Vagina (tissue), 2 donors: ENCODE data around the gene SUPT6H. TPM values are rescaled to one million over a fixed set of nuclear protein-coding genes. Genes with fewer than 3 reads are reported as not detected.

Experiments used
- DNase-seq, 2 donors: peaks; one replicate each; pipeline ENCODE4 v3.0.0-alpha.2; 2017; ENCODE audit errors: extremely low spot score in 2 of 2
- H3K27ac ChIP-seq: fragments of 200-600 bp; sonication (generic); one replicate; pipeline ENCODE4 v1.5.1; 2019
- H3K27me3 ChIP-seq: fragments of 200-600 bp; sonication (generic); one replicate; pipeline ENCODE4 v1.5.1; 2019
- H3K36me3 ChIP-seq, 2 donors: fragments of 200-600 bp; sonication (generic); one replicate each; pipeline ENCODE4 v1.5.1; 2017 to 2019
- H3K4me1 ChIP-seq: fragments of 200-600 bp; sonication (generic); one replicate; pipeline ENCODE4 v1.5.1; 2019
- H3K4me3 ChIP-seq, 2 donors: fragments of 200-600 bp; sonication (generic); 1 replicate in 1 of 2; 2 replicates in 1 of 2; pipeline ENCODE4 v1.5.1; 2016 to 2019
- H3K9me3 ChIP-seq: fragments of 200-600 bp; sonication (generic); one replicate; pipeline ENCODE4 v1.5.1; 2019
- POLR2A ChIP-seq, 2 donors: fragments of 450-650 bp; IDR thresholded peaks; one replicate each; pipeline ENCODE4 v1.6.1; 2017; ENCODE audit warnings: antibody characterized with exemption in 2 of 2, mild to moderate bottlenecking in 2 of 2, moderate library complexity in 2 of 2
- POLR2AphosphoS5 ChIP-seq, 2 donors: sonication (generic); formaldehyde crosslinking; IDR thresholded peaks; one replicate each; pipeline ENCODE4 v1.9.0; 2017; ENCODE audit warnings: antibody characterized with exemption in 2 of 2, mild to moderate bottlenecking in 2 of 2, low read depth in 1 of 2; ENCODE audit not compliant: insufficient read depth in 1 of 2
- intact Hi-C: fragments of 100-400 bp; cut with DNase I; formaldehyde crosslinking; loops from one replicate; pipeline ENCODE4 v1.15.1; 2023
- total RNA-seq: library from RNA; depleted of rRNA; stranded (reverse); fragments of >200 nt; gene quantifications from one replicate; pipeline ENCODE4 v1.2.3, GENCODE V29; 2016
- TF ChIP-seq, protein P1 (sequence below), 3 experiments: fragments of 450-650 bp in 2 of 3; fragments of 200-600 bp in 1 of 3; sonication (generic) in 1 of 3; IDR thresholded peaks; one replicate each; pipeline ENCODE4 v1.5.1; 2017 to 2019; ENCODE audit warnings: antibody characterized with exemption in 3 of 3, mild to moderate bottlenecking in 2 of 3, moderate library complexity in 2 of 3

Gene SUPT6H
- total RNA-seq, 1 donor from 2014 or later, result 89.6 TPM

DNA sequence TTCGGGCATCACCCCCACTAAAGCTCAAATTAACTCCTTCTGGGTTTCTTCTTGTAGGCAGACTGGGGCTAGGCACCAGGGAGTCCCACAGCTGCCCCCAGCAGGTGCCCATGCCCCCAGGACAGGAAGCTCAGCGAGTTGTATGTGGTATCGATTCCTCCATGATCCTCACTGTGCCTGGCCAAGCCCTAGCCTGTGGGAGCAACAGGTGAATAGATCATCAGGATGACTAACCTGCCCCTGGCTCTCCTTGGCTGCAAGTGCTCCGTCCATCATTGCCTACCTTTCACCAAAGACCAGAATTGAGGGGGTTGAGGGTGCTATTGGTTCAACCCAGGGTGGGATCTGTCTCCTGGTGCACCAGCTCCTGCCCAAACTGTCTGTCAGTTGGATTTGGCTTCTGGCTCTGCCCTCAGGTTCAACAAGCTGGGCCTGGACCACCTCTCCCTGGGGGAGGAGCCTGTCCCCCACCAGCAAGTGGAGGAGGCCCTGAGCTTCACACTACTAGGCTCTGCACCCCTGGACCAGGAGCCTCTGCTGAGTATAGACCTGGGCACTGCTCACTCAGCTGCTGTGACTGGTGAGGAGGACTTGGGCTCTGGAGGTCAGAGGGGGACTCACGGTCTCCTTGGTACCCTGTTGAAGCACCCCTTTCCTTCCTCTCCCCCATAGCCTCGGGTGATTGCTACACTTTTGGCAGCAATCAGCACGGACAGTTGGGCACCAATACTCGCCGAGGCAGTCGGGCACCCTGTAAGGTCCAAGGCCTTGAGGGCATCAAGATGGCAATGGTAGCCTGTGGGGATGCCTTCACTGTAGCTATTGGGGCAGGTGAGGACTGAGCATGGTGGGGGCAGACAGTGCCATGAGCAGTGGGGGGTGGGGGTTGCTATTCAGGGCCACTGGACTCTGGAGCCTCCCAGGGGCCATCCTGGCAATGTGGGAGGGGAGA, 78.7 kb downstream of the SUPT6H start:
- peaks cover 29% of the 10 kb centered on the region for H3K4me1 ChIP-seq
- TF ChIP-seq POLR2A (IDR thresholded peaks at IDR 0.05) (no peak), POLR2AphosphoS5 (IDR thresholded peaks at IDR 0.05; ENCODE audit: insufficient read depth in 1 of 2, low read depth in 1 of 2) (no peak)
- TF ChIP-seq, protein P1, sequence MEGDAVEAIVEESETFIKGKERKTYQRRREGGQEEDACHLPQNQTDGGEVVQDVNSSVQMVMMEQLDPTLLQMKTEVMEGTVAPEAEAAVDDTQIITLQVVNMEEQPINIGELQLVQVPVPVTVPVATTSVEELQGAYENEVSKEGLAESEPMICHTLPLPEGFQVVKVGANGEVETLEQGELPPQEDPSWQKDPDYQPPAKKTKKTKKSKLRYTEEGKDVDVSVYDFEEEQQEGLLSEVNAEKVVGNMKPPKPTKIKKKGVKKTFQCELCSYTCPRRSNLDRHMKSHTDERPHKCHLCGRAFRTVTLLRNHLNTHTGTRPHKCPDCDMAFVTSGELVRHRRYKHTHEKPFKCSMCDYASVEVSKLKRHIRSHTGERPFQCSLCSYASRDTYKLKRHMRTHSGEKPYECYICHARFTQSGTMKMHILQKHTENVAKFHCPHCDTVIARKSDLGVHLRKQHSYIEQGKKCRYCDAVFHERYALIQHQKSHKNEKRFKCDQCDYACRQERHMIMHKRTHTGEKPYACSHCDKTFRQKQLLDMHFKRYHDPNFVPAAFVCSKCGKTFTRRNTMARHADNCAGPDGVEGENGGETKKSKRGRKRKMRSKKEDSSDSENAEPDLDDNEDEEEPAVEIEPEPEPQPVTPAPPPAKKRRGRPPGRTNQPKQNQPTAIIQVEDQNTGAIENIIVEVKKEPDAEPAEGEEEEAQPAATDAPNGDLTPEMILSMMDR (IDR thresholded peaks at IDR 0.05), result no peak
- no peak overlapping the region for H3K4me3 ChIP-seq
- intact Hi-C loops, result no loop called here
- no peaks in the 10 kb centered on the region for H3K9me3 ChIP-seq
- no peaks in the 10 kb centered on the region for H3K27me3 ChIP-seq
- no peaks in the 10 kb centered on the region for H3K36me3 ChIP-seq
- no peak for DNase-seq
- no peak overlapping the region for H3K27ac ChIP-seq

DNA sequence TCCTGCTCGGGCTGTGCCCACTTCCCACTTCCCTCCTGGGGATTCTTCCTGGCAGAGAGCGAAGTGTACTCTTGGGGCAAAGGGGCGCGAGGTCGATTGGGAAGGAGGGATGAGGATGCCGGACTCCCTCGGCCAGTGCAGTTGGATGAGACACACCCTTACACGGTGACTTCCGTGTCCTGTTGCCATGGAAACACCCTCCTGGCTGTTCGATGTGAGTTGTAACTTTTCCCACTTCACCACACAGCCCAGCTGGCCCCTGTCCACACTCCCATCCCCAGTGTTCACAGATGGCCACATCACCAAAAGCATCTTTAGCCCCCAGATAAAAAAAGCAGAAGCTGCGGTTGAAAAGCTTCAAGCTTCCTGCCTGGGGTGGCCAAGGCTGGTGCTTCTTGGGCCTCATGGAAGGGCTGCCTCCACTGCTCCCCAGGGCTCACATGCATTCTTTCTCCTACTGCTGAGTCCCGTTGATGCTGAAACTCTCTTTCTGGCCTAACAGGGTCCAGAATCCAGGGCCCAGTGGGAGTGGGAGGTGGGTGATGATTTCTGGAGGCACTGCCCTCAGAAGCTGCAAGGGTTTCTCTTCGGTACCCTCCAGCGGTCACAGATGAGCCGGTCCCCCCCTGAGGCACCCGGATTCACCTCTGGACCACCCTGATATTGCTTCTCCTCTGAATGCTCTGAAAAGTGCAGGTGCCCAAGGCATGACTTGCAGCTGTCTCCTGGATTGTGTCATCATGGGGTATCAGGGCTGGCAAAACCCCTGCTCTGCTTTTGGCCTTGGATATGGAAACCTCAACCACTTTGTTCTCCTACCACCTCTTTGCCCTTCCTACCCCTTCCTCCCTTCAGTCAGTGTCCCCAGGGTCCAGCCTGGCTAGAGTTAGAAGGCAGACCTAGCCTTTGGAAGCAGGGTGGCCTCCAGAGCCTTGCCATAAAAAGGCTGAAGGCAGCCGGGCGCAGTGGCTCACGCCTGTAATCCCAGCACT, 79.6 kb downstream of the SUPT6H start:
- H3K27ac ChIP-seq, result no peak overlapping the region
- no peak overlapping the region for H3K4me3 ChIP-seq
- H3K9me3 ChIP-seq, result no peaks in the 10 kb centered on the region
- no peak for TF ChIP-seq POLR2A (IDR thresholded peaks at IDR 0.05)
- TF ChIP-seq POLR2AphosphoS5 (IDR thresholded peaks at IDR 0.05; ENCODE audit: insufficient read depth in 1 of 2, low read depth in 1 of 2), result no peak
- TF ChIP-seq, protein P1 (IDR thresholded peaks at IDR 0.05), result no peak
- intact Hi-C loops, result no loop called here
- no peaks in the 10 kb centered on the region for H3K27me3 ChIP-seq
- peaks cover 39% of the 10 kb centered on the region for H3K4me1 ChIP-seq
- H3K36me3 ChIP-seq, result no peaks in the 10 kb centered on the region
- no peak for DNase-seq

DNA sequence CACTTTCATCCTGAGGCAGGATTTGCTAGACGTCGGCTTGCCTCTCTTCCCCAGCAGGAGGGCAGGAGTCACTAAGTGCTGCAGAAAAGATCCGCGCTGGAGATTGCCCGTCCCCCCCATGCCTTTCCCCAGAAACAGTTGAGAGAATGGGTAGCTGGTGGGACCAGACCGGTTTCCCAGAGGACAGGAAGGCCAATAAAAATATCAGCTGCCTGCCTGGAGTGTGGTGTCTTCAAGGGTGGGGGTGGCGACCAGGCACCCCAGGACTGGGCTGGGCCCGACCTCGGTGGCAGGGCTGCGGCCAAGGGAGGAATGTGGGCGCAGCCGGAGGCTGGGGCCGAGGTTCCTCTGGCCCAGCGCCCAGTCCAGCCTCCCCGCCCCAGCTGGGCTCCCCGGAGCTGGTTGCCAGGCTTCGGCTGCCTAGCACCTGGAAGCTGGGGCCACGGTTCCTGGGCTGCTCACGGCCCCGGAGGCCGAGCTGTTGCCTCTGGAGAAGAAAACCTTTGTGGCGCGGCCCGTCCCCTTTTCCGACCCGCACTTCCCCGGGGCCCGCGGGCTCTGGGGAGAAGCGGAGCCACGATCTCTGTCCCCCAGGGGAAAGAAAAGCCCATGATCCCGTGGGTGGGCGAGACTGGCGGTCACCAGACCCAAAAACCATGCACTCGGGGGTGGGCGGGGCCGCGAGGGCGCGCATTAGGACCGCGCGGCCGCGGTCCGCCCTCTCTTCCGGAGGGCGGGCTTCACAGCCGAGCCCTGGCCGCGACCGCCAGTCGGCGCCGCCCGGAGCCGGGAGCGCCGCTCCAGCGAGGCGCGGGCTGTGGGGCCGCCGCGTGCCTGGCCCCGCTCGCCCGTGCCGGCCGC, 81.5 kb downstream of the SUPT6H start, which contains the start of gene TRAF4:
TSS of gene TRAF4 (plus strand) at position 769 of the 861 bp plus-strand sequence. CDS start 102 bp downstream, outside the sequence.
- no peaks in the 10 kb centered on the region for H3K9me3 ChIP-seq
- H3K4me3 ChIP-seq, result peak within 1 kb of the TSS; percentile 72 to 81
- intact Hi-C loops, result no loop called here
- peak within 1 kb of the TSS; percentile 95 for H3K27ac ChIP-seq
- no peaks in the 10 kb centered on the region for H3K27me3 ChIP-seq
- peaks cover 53% of the 10 kb centered on the region for H3K4me1 ChIP-seq
- DNase-seq, result no peak
- H3K36me3 ChIP-seq, result peaks cover 0 to 11% of the 10 kb centered on the region in 2 donors
- TF ChIP-seq, protein P1 (IDR thresholded peaks at IDR 0.05), result no peak
- TF ChIP-seq POLR2AphosphoS5 (IDR thresholded peaks at IDR 0.05; ENCODE audit: insufficient read depth in 1 of 2, low read depth in 1 of 2), result peak in 1 of 2 donors; percentile 63
- peak in 1 of 2 donors; percentile 98 for TF ChIP-seq POLR2A (IDR thresholded peaks at IDR 0.05)

DNA sequence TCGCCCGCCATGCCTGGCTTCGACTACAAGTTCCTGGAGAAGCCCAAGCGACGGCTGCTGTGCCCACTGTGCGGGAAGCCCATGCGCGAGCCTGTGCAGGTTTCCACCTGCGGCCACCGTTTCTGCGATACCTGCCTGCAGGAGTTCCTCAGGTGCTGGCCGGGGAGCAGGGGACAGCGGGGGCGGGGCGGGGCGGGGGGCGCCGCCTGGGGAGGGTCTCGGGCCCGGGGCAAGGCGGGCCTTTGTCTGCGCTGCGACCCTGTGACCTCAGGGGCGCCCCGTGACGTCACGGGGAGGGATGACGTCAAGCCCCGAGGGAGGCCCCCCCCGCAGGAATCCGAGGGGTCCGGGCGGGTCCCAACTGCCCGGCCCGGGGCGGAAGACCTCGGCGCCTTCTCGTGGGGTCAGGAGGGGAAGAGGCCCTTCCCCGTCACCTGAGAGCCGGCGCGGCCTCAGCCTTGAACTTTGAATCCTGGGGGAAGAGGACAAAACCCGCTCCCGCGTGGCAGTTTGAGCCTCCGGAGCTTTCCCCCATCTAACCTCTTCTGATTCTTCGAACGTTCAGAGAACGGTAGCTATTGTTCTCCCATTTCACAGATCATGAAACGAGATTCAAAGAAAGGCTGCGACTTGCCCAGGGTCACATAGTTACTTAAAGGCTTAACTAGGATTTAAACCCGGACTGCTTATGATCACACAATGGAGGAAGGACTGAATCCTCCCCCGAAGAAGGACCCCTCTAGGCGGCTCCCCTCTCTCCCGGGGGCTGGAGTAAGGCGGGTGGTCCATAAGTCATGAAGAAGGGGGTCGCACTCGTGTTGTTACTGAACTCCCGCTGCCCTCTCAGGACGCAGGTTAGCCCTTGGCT, 82.3 kb downstream of the SUPT6H start:
- intact Hi-C loops, result no loop called here
- Histone ChIP-seq H3K27ac (peak overlapping the region; percentile 95), H3K4me1 (peaks cover 55% of the 10 kb centered on the region)

More for the DNA sequence above, 82.3 kb downstream of the SUPT6H start:
- peaks cover 0 to 16% of the 10 kb centered on the region in 2 donors for H3K36me3 ChIP-seq
- peak overlapping the region; percentile 72 to 81 for H3K4me3 ChIP-seq
- no peak for DNase-seq
- TF ChIP-seq POLR2AphosphoS5 (IDR thresholded peaks at IDR 0.05; ENCODE audit: insufficient read depth in 1 of 2, low read depth in 1 of 2) (peak in 1 of 2 donors; percentile 64), POLR2A (IDR thresholded peaks at IDR 0.05) (no peak)
- TF ChIP-seq, protein P1 (IDR thresholded peaks at IDR 0.05), result no peak
- H3K27me3 ChIP-seq, result no peaks in the 10 kb centered on the region
- no peaks in the 10 kb centered on the region for H3K9me3 ChIP-seq
